ENCODE measurements around the gene QARS1. TPM values are rescaled to one million over a fixed set of nuclear protein-coding genes. Genes with fewer than 3 reads are reported as not detected.

Gene QARS1
- total and polyA plus RNA-seq, 9 donors, result 232 to 290 (median 272) TPM

GRCh38 chr3:49108346-49108745, 3.8 kb upstream of the QARS1 start:
- Histone ChIP-seq H3K27ac (ENCODE audit: low read length) (no peak overlapping the region), H3K4me3 (ENCODE audit: low read length) (no peak overlapping the region), H3K36me3 (ENCODE audit: control insufficient read depth, insufficient read depth, low read length) (peaks cover 72% of the 10 kb centered on the region), H3K4me1 (ENCODE audit: control insufficient read depth, insufficient read depth, low read length) (peaks cover 16% of the 10 kb centered on the region), H3K9me3 (replicated peaks; ENCODE audit: control insufficient read depth, low read depth, low read length) (no peaks in the 10 kb centered on the region), H3K27me3 (ENCODE audit: control insufficient read depth, insufficient read depth, low read length) (no peaks in the 10 kb centered on the region)
- DNase-seq, result no peak
- WGBS (ENCODE audit: insufficient coverage), result 85% methylated on average over 11 of the region's 14 CpGs

- 0% methylated on average over 5 of the region's 8 CpGs for WGBS (ENCODE audit: insufficient coverage)
- DNase-seq, result no peak
- Histone ChIP-seq H3K27me3 (ENCODE audit: control insufficient read depth, insufficient read depth, low read length) (no peaks in the 10 kb centered on the region), H3K27ac (ENCODE audit: low read length) (peak overlapping the region; percentile 78), H3K9me3 (replicated peaks; ENCODE audit: control insufficient read depth, low read depth, low read length) (no peaks in the 10 kb centered on the region), H3K36me3 (ENCODE audit: control insufficient read depth, insufficient read depth, low read length) (peaks cover 72% of the 10 kb centered on the region), H3K4me1 (ENCODE audit: control insufficient read depth, insufficient read depth, low read length) (peaks cover 19% of the 10 kb centered on the region), H3K4me3 (ENCODE audit: low read length) (peak overlapping the region; percentile 64)
Observed at GRCh38 chr3:49104052-49104426, 518 bp downstream of the QARS1 start.

DNA sequence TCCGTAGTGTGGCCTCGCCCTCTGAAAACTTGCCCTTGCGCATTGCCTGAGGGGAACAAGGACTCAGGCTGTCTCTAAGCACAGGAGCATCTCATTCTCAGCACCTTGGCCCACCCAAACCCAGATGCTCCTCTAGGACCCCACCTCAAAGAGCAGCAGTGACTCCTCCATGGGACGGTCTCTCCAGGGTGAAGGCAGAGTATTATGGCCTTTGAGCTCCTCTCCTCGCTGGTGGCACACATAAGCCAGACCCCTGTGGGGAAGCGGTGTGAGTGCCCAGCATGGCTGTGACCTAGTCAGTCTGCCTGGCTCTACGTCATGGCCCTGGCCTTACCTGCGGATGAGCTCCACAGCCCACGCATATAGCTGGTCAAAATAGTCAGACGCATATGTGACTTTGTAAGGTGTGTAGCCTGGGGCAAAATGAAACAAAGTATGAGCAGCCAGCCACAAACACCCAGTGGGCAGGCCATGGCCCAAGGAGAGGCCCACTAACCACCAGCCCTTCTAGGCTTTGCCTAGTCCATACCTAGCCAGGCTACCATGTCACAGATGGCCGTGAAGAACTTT, 4.4 kb downstream of the QARS1 start:
- H3K9me3 ChIP-seq (replicated peaks; ENCODE audit: control insufficient read depth, low read depth, low read length), result no peaks in the 10 kb centered on the region
- no peak overlapping the region for H3K4me3 ChIP-seq (ENCODE audit: low read length)
- H3K36me3 ChIP-seq (ENCODE audit: control insufficient read depth, insufficient read depth, low read length), result peaks cover 73% of the 10 kb centered on the region
- H3K27me3 ChIP-seq (ENCODE audit: control insufficient read depth, insufficient read depth, low read length), result no peaks in the 10 kb centered on the region
- DNase-seq, result no peak
- 100% methylated on average over 8 of the region's 11 CpGs for WGBS (ENCODE audit: insufficient coverage)
- H3K4me1 ChIP-seq (ENCODE audit: control insufficient read depth, insufficient read depth, low read length), result peaks cover 14% of the 10 kb centered on the region
- H3K27ac ChIP-seq (ENCODE audit: low read length), result no peak overlapping the region

DNA sequence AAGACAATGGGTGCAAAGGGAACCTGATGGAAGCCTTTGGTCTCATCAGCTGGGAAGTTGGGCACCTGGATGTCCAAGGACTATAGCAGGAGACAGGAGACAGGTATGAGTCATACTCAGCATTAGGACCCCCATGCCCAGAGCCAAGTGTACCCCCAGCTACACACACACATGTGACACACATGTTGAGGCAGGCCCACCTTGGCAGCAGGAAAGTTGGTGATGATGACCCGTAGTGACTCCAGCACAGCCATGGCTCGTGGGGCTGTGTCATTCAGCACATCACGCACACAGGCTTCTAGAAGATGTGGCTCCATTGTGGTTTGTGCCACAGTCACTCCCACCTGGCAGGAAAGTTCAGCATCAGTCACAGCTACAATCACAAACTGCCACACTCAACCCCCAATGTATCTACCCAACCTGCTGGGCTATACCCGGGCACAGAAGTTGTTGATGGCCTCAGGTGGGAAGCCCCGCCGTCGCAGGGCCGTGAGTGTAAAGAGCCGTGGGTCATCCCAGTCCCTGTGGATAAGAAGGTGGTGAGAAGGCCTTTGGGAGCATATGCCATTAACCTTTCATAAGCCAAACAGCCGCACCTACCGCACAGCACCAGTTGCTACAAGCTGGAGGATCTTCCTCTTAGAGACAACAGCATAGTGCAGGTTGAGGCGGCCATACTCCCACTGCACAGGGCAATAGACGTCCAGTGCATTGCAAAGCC, 5.5 kb downstream of the QARS1 start:
- no peak for DNase-seq
- Histone ChIP-seq H3K4me3 (ENCODE audit: low read length) (no peak overlapping the region), H3K9me3 (replicated peaks; ENCODE audit: control insufficient read depth, low read depth, low read length) (no peaks in the 10 kb centered on the region), H3K27me3 (ENCODE audit: control insufficient read depth, insufficient read depth, low read length) (no peaks in the 10 kb centered on the region), H3K4me1 (ENCODE audit: control insufficient read depth, insufficient read depth, low read length) (peaks cover 19% of the 10 kb centered on the region), H3K27ac (ENCODE audit: low read length) (no peak overlapping the region), H3K36me3 (ENCODE audit: control insufficient read depth, insufficient read depth, low read length) (peaks cover 73% of the 10 kb centered on the region)
- 80% methylated on average over 1 of the region's 13 CpGs for WGBS (ENCODE audit: insufficient coverage)

DNA sequence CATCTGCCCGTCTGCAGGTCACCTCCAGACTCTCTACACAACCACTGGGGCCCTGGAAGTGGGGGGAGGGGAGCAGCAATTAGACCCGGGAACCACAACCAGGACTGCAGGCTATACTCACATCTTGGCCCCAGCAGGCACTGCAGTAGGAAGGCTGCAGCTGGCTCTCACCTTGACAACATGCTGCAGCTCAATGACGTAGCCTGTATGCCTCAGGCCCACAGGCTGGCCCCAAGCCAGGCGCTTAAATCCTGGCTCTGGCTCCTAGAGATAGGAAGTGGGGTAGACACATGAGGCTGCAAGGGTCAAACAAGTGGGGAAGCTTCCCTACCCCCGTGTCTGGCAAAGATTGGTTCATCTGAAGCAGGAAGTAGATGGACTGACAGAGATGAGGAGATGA, 6.1 kb downstream of the QARS1 start:
- Histone ChIP-seq H3K4me1 (ENCODE audit: control insufficient read depth, insufficient read depth, low read length) (peaks cover 12% of the 10 kb centered on the region), H3K27me3 (ENCODE audit: control insufficient read depth, insufficient read depth, low read length) (no peaks in the 10 kb centered on the region), H3K36me3 (ENCODE audit: control insufficient read depth, insufficient read depth, low read length) (peaks cover 72% of the 10 kb centered on the region), H3K27ac (ENCODE audit: low read length) (no peak overlapping the region), H3K4me3 (ENCODE audit: low read length) (no peak overlapping the region), H3K9me3 (replicated peaks; ENCODE audit: control insufficient read depth, low read depth, low read length) (no peaks in the 10 kb centered on the region)
- WGBS (ENCODE audit: insufficient coverage), result 50% methylated on average over 2 of the region's 5 CpGs
- DNase-seq, result no peak

DNA sequence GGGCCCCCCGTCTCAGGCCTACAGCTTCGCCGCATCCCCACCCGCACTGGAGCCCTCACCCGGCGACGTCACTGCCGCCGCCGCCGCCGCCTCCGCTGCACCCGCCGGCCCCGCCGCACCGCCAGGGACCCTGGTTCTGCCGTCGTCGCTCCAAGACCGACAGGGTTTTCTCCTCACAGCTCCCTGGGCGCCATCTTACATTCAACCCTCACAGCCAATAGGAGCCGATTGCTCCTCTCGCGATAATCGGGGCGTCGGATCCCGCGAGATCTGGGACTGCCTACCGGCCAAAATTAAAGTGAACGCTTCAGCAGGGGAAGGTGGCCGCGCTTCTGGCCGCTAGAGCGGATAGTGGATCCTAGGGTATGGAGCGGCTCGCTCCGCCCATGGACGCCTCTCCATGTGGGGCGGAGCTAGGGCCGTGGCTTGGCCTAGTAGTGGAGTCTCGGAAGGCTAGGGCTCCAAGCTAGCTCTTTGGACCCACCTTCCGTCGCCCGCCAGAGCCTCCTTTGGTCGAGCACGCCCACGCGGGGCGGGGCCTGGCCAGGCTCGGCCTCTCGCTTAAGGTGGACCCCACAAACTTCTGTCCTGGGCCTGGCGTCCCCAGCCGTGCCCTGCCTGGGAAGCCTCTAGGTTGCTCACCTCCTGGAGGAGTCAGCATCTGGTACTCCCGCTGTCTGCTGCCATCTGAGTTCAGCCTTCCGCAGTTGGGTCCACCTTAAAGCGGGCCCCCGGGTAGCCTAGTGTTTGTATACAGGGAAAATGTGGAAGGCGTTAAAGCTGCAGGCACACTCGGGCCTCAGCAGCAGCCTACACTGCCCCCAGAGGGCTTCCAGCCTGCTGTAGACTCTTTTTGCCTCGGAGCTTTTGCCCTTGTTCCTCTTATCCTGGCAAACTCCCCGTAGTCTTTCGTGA, 10.4 kb downstream of the QARS1 start, which contains the start of gene QRICH1:
QRICH1 (minus strand) TSS at position 219 of the 915 bp plus-strand sequence. CDS start 17,054 bp downstream, outside the sequence.
- peaks cover 17% of the 10 kb centered on the region for H3K4me1 ChIP-seq (ENCODE audit: control insufficient read depth, insufficient read depth, low read length)
- peak within 1 kb of the TSS; percentile 93 for H3K27ac ChIP-seq (ENCODE audit: low read length)
- DNase-seq, result peak; percentile 100
- no peaks in the 10 kb centered on the region for H3K9me3 ChIP-seq (replicated peaks; ENCODE audit: control insufficient read depth, low read depth, low read length)
- no peaks in the 10 kb centered on the region for H3K27me3 ChIP-seq (ENCODE audit: control insufficient read depth, insufficient read depth, low read length)
- H3K36me3 ChIP-seq (ENCODE audit: control insufficient read depth, insufficient read depth, low read length), result peaks cover 37% of the 10 kb centered on the region
- peak within 1 kb of the TSS; percentile 68 for H3K4me3 ChIP-seq (ENCODE audit: low read length)
- WGBS (ENCODE audit: insufficient coverage), result under 1% methylated on average over 63 of the region's 65 CpGs

DNA sequence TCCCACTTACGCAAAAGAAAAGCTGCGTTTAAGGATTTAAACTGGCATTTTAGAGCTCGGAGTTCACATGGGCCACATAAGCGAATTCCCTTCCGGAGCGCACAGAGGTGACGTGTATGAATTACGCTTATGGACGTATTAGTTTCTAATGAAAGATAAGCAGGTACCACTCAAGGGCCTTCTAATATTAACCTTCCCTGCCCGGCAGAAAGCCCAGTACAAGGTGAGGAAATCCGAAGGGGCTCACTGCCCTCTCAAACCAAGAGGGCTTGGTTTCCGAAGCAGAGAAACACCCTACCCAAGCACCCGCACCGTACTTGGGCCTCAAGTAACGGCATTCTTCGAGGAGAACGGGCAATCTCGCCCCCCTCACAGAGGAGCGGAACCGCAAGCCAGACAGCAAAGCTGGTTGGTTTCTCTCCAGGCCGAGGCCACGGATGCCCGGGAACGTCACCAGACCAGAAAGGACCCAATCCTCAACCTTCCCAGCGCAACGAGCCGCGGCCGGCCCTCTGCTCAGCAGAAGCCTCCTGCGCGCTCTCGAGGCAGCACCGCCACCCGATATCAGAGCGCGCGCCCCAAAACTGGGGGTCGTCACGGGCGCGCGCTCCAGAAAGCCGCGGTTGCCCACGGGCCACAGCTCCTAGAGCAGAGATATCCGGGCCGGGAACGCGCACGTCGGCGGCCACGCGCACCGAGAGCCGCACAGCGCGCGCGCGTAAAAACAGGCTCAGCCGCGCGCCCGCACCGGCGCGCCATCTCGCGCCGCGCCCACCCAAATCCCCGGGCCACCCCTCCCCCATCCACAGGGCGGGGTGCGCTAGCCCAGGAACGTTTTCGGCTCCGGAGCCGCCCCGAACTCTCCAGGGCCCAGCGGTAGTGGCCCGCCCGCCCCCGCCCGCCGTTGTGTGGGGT, 11.4 kb downstream of the QARS1 start:
- H3K4me3 ChIP-seq (ENCODE audit: low read length), result peak overlapping the region; percentile 68
- peak overlapping the region; percentile 93 for H3K27ac ChIP-seq (ENCODE audit: low read length)
- peaks cover 17% of the 10 kb centered on the region for H3K4me1 ChIP-seq (ENCODE audit: control insufficient read depth, insufficient read depth, low read length)
- DNase-seq, result peak; percentile 91
- under 1% methylated on average over 65 of the region's 86 CpGs for WGBS (ENCODE audit: insufficient coverage)
- peaks cover 29% of the 10 kb centered on the region for H3K36me3 ChIP-seq (ENCODE audit: control insufficient read depth, insufficient read depth, low read length)
- no peaks in the 10 kb centered on the region for H3K9me3 ChIP-seq (replicated peaks; ENCODE audit: control insufficient read depth, low read depth, low read length)
- no peaks in the 10 kb centered on the region for H3K27me3 ChIP-seq (ENCODE audit: control insufficient read depth, insufficient read depth, low read length)

- Histone ChIP-seq H3K9me3 (replicated peaks; ENCODE audit: control insufficient read depth, low read depth, low read length) (no peaks in the 10 kb centered on the region), H3K4me3 (ENCODE audit: low read length) (no peak overlapping the region), H3K36me3 (ENCODE audit: control insufficient read depth, insufficient read depth, low read length) (peaks cover 20% of the 10 kb centered on the region), H3K27ac (ENCODE audit: low read length) (no peak overlapping the region), H3K27me3 (ENCODE audit: control insufficient read depth, insufficient read depth, low read length) (no peaks in the 10 kb centered on the region), H3K4me1 (ENCODE audit: control insufficient read depth, insufficient read depth, low read length) (no peaks in the 10 kb centered on the region)
- no peak for DNase-seq
- WGBS (ENCODE audit: insufficient coverage), result 95% methylated on average over 8 of the region's 8 CpGs
Observed at GRCh38 chr3:49081429-49081828, 23.1 kb downstream of the QARS1 start.

DNA sequence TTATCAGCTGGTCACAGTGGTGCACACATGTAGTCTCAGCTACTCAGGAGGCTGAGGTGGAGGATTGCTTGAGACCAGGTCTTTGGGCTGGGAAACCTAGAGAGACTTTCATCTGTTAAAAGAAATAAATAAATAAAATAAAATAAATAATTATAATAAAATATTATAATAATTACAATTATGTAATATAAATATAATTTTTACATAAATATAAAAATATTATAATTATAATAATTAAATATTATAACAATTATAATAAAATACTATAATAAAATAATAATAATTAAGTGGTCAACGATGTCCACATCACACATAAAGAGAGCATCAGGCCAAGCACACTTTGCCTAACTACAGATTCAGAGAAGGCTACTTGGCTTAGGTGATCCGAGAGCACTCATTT, 25.3 kb downstream of the QARS1 start:
- DNase-seq, result no peak
- H3K36me3 ChIP-seq (ENCODE audit: control insufficient read depth, insufficient read depth, low read length), result peaks cover 36% of the 10 kb centered on the region
- H3K27me3 ChIP-seq (ENCODE audit: control insufficient read depth, insufficient read depth, low read length), result no peaks in the 10 kb centered on the region
- no peak overlapping the region for H3K27ac ChIP-seq (ENCODE audit: low read length)
- no peaks in the 10 kb centered on the region for H3K9me3 ChIP-seq (replicated peaks; ENCODE audit: control insufficient read depth, low read depth, low read length)
- no peaks in the 10 kb centered on the region for H3K4me1 ChIP-seq (ENCODE audit: control insufficient read depth, insufficient read depth, low read length)
- WGBS (ENCODE audit: insufficient coverage), result no CpG with 5 or more reads among the region's 2 CpGs
- H3K4me3 ChIP-seq (ENCODE audit: low read length), result no peak overlapping the region
